GM06990 (cell line): ENCODE measurements around the gene ATP6V1G1.

Experiments
- DNase-seq: peaks from one replicate; pipeline ENCODE4 v3.0.0-alpha.2; 2011; ENCODE audit not compliant: insufficient read length; ENCODE audit errors: extremely low read depth
- H3K27me3 ChIP-seq: replicated peaks from 2 replicates; pipeline ENCODE4 v1.6.0; 2011; ENCODE audit warnings: low read length; ENCODE audit not compliant: control insufficient read depth, insufficient read depth
- H3K36me3 ChIP-seq: 2 replicates; pipeline ENCODE4 v1.5.1; 2011; ENCODE audit warnings: low read length; ENCODE audit not compliant: control insufficient read depth, insufficient read depth
- H3K4me3 ChIP-seq: replicated peaks from 2 replicates; pipeline ENCODE4 v1.5.1; 2011; ENCODE audit warnings: low read depth, mild to moderate bottlenecking, control low read depth, low read length
- CTCF ChIP-seq: IDR thresholded peaks from 2 replicates; pipeline ENCODE4 v1.5.1; 2011; ENCODE audit warnings: low read length, control low read depth, mild to moderate bottlenecking, inconsistent platforms; ENCODE audit not compliant: insufficient read depth, poor library complexity, severe bottlenecking

ATP6V1G1 gene

GRCh38 chr9:114558027-114558675 is 29.4 kb upstream of the ATP6V1G1 start:
- Histone ChIP-seq H3K27me3 (no peaks in the 10 kb centered on the region; the same call in 1 of the 2 replicates), H3K4me3 (no peak overlapping the region), H3K36me3 (no peaks in the 10 kb centered on the region)
- DNase-seq = no peak
- TF ChIP-seq CTCF = no peak

GRCh38 chr9:114559830-114560513 is 27.6 kb upstream of the ATP6V1G1 start:
- DNase-seq = no peak
- H3K4me3 ChIP-seq = no peak overlapping the region
- no peaks in the 10 kb centered on the region; the same call in 1 of the 2 replicates for H3K27me3 ChIP-seq
- no peak for TF ChIP-seq CTCF
- no peaks in the 10 kb centered on the region for H3K36me3 ChIP-seq

- no peaks in the 10 kb centered on the region; the same call in 1 of the 2 replicates for H3K27me3 ChIP-seq
- no peak overlapping the region for H3K4me3 ChIP-seq
- no peak for DNase-seq
- no peak for TF ChIP-seq CTCF
- no peaks in the 10 kb centered on the region for H3K36me3 ChIP-seq
These were observed 26.6 kb upstream of the ATP6V1G1 start for GRCh38 chr9:114560956-114561355.

- DNase-seq = no peak
- Histone ChIP-seq H3K36me3 (no peaks in the 10 kb centered on the region), H3K27me3 (no peaks in the 10 kb centered on the region; the same call in 1 of the 2 replicates), H3K4me3 (no peak overlapping the region)
- no peak for TF ChIP-seq CTCF
These were observed 25.8 kb upstream of the ATP6V1G1 start for GRCh38 chr9:114561771-114562170.

GRCh38 chr9:114565204-114565603 is 22.4 kb upstream of the ATP6V1G1 start:
- Histone ChIP-seq H3K27me3 (no peaks in the 10 kb centered on the region), H3K36me3 (no peaks in the 10 kb centered on the region), H3K4me3 (no peak overlapping the region)
- TF ChIP-seq CTCF = no peak
- no peak for DNase-seq
